Measurements from ENCODE around the gene DCDC2C.

GRCh38 chr2:3729786-3730185 is 26.4 kb downstream of the DCDC2C start:
- TF ChIP-seq, protein P1, sequence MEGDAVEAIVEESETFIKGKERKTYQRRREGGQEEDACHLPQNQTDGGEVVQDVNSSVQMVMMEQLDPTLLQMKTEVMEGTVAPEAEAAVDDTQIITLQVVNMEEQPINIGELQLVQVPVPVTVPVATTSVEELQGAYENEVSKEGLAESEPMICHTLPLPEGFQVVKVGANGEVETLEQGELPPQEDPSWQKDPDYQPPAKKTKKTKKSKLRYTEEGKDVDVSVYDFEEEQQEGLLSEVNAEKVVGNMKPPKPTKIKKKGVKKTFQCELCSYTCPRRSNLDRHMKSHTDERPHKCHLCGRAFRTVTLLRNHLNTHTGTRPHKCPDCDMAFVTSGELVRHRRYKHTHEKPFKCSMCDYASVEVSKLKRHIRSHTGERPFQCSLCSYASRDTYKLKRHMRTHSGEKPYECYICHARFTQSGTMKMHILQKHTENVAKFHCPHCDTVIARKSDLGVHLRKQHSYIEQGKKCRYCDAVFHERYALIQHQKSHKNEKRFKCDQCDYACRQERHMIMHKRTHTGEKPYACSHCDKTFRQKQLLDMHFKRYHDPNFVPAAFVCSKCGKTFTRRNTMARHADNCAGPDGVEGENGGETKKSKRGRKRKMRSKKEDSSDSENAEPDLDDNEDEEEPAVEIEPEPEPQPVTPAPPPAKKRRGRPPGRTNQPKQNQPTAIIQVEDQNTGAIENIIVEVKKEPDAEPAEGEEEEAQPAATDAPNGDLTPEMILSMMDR (conservative IDR thresholded peaks at IDR 0.05; ENCODE audit: low read depth, low read length) = no peak
- TF ChIP-seq POLR2A (IDR thresholded peaks at IDR 0.05; ENCODE audit: low read depth, low read length) (no peak), RCOR1 (IDR thresholded peaks at IDR 0.05; ENCODE audit: insufficient replicate concordance, low read length) (no peak), SMC3 (IDR thresholded peaks at IDR 0.05; ENCODE audit: low read depth, low read length) (no peak), RAD21 (IDR thresholded peaks at IDR 0.05; ENCODE audit: low read length) (no peak), BHLHE40 (IDR thresholded peaks at IDR 0.05; ENCODE audit: low read depth, low read length) (no peak), RFX5 (IDR thresholded peaks at IDR 0.05; ENCODE audit: low read depth, low read length) (no peak), MXI1 (IDR thresholded peaks at IDR 0.05; ENCODE audit: borderline replicate concordance, low read depth, low read length) (no peak)
